ENCODE results near the gene GIMAP8. TPM values are rescaled to one million over a fixed set of nuclear protein-coding genes. Genes with fewer than 3 reads are reported as not detected.

GIMAP8 gene
- total RNA-seq = under 0.01 and 0.81 TPM in 2 replicates

DNA sequence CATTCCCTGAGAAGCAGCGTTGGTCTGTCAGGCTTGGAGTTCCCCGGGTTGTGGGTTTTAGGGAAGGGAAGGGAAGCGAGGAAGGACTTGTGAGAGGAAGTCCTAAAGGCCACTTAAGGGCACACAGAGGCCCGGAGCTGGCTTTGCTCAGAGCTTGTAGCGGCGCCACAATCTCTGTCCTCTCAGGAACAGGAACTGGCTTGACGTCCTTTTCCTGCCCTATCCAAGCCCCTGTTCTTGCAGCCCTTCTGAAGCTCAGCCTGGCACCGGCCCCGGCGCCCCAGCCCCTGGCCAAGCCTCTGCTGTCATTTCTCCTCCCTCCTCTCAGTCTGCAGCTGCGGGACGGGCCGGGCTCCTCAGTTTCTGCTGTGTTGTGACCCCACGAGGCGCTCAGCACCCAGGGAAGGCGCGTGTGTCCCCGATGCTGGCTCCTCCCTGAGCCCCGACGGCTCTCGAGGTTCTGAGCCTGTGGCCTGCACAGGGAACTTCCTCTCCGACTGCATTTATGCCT, at the start of gene GIMAP8:
Gene GIMAP8, plus strand, starts transcription at position 140 of the 511 bp plus-strand sequence. CDS start 16,069 bp downstream, outside the sequence.

DNA sequence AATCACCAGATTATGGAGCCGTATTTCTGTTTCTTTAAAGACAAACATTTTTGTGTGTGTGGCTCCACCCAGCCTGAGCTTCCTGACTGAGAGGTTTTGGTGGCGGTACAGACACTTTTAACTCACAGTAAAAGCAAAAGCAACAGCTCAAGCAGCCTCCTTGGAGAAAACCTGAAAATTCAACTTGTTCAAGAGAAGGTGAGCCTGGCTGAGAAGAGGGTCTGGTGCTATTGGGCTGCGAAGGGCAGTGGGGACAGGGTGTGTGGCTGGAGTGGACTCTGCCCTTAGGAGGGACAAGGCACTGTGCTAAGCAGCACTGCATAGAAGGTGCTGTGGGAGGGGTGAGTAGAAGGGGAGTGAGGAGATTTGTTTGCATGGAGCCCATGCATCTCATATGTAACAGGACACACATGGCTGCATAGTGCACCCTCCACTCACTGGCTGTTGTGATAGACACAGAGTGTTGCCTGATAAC, 64.4 kb downstream of the GIMAP8 start, which contains the start of gene GIMAP7:
Gene GIMAP7, plus strand, starts transcription at position 125 of the 475 bp plus-strand sequence. CDS start 5,103 bp downstream, outside the sequence.

Other genes with a start within 250 kb of the GIMAP8 start
- gene LRRC61, start 127.3 kb upstream of the GIMAP8 start, total RNA-seq = 0.16 TPM in 1 of 2 replicates, not detected in the other
- not detected in 2 replicates for gene ACTR3C, start 127.1 kb upstream of the GIMAP8 start, total RNA-seq
- gene RARRES2, start 109.0 kb upstream of the GIMAP8 start, total RNA-seq = 7.8 TPM in 1 of 2 replicates, not detected in the other
- gene REPIN1, start 81.8 kb upstream of the GIMAP8 start, total RNA-seq = 48.1 and 48.2 TPM in 2 replicates
- 2.3 TPM in 2 replicates for gene ZNF775, start 71.3 kb upstream of the GIMAP8 start, total RNA-seq
- not detected in 2 replicates for gene GIMAP7, start 64.2 kb downstream of the GIMAP8 start, total RNA-seq
- 1.8 and 3.7 TPM in 2 replicates for gene GIMAP4, start 116.8 kb downstream of the GIMAP8 start, total RNA-seq
- under 0.01 and 0.32 TPM in 2 replicates for gene GIMAP6, start 181.8 kb downstream of the GIMAP8 start, total RNA-seq
- 0.81 and 5.2 TPM in 2 replicates for gene GIMAP2, start 235.1 kb downstream of the GIMAP8 start, total RNA-seq